ENCODE measurements around the gene TRMO.

DNA sequence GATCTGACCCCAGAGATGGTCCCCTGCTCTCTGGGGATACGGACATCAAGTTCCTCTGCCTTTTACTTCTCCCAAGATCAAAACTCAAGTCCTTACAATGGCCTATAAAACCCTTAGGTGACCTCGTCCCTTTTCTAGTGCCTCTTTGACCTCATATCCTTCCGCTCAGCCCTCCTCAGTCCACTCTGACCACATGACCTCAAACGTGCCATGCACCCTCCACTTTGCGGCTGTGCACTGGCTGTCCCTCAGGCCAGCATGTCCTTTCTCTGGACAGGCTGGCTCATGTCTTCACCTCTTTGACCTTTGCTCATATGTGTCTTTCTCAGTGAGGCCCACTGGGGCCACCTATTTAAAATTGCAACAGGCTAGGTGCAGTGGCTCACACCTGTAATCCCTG is 14.7 kb downstream of the TRMO start:
- TF ChIP-seq, protein P1, sequence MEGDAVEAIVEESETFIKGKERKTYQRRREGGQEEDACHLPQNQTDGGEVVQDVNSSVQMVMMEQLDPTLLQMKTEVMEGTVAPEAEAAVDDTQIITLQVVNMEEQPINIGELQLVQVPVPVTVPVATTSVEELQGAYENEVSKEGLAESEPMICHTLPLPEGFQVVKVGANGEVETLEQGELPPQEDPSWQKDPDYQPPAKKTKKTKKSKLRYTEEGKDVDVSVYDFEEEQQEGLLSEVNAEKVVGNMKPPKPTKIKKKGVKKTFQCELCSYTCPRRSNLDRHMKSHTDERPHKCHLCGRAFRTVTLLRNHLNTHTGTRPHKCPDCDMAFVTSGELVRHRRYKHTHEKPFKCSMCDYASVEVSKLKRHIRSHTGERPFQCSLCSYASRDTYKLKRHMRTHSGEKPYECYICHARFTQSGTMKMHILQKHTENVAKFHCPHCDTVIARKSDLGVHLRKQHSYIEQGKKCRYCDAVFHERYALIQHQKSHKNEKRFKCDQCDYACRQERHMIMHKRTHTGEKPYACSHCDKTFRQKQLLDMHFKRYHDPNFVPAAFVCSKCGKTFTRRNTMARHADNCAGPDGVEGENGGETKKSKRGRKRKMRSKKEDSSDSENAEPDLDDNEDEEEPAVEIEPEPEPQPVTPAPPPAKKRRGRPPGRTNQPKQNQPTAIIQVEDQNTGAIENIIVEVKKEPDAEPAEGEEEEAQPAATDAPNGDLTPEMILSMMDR (conservative IDR thresholded peaks at IDR 0.05 in 1 of 2, IDR thresholded peaks at IDR 0.05 in 1 of 2; ENCODE audit: extremely low read depth in 1 of 2, insufficient read depth in 1 of 2, low read depth in 1 of 2, low read length in 2 of 2) = no peak
- TF ChIP-seq EZH2 (IDR thresholded peaks at IDR 0.05; ENCODE audit: borderline replicate concordance, low read length) = no peak
